Measurements from ENCODE around the gene VTN.

- no peak for TF ChIP-seq CTCF (conservative IDR thresholded peaks at IDR 0.05 in 1 of 2, IDR thresholded peaks at IDR 0.05 in 1 of 2; ENCODE audit: low read depth in 1 of 2, low read length in 2 of 2)
- TF ChIP-seq EZH2 (IDR thresholded peaks at IDR 0.05; ENCODE audit: low read length, missing control alignments), result no peak
Observed at GRCh38 chr17:28407130-28407973, 37.2 kb upstream of the VTN start.

Data from fibroblast of lung (primary cell).